ENCODE measurements around the gene PTPRM.

- no peak for TF ChIP-seq POLR2A (IDR thresholded peaks at IDR 0.05; ENCODE audit: low read length)
- no peak for TF ChIP-seq CTCF (IDR thresholded peaks at IDR 0.05)
- no peak for TF ChIP-seq MAZ (IDR thresholded peaks at IDR 0.05; ENCODE audit: borderline replicate concordance, low read depth, low read length)
- TF ChIP-seq JUN (IDR thresholded peaks at IDR 0.05): no peak
- TF ChIP-seq CEBPB (IDR thresholded peaks at IDR 0.05): no peak
- no peak for TF ChIP-seq MAX (IDR thresholded peaks at IDR 0.05)
- TF ChIP-seq CHD2 (IDR thresholded peaks at IDR 0.05; ENCODE audit: low read length, partially characterized antibody): no peak
- TF ChIP-seq, protein P1, sequence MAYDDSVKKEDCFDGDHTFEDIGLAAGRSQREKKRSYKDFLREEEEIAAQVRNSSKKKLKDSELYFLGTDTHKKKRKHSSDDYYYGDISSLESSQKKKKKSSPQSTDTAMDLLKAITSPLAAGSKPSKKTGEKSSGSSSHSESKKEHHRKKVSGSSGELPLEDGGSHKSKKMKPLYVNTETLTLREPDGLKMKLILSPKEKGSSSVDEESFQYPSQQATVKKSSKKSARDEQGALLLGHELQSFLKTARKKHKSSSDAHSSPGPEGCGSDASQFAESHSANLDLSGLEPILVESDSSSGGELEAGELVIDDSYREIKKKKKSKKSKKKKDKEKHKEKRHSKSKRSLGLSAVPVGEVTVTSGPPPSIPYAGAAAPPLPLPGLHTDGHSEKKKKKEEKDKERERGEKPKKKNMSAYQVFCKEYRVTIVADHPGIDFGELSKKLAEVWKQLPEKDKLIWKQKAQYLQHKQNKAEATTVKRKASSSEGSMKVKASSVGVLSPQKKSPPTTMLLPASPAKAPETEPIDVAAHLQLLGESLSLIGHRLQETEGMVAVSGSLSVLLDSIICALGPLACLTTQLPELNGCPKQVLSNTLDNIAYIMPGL (CRISPR knock-in tag; IDR thresholded peaks at IDR 0.05; ENCODE audit: borderline replicate concordance): no peak
- no peak for TF ChIP-seq NPAS2 (CRISPR knock-in tag; IDR thresholded peaks at IDR 0.05; ENCODE audit: borderline replicate concordance)
- no peak for TF ChIP-seq JUNB (IDR thresholded peaks at IDR 0.05)
- TF ChIP-seq HDAC2 (IDR thresholded peaks at IDR 0.05): no peak
- TF ChIP-seq USF2 (IDR thresholded peaks at IDR 0.05): no peak
- no peak for TF ChIP-seq NR3C1 (IDR thresholded peaks at IDR 0.05)
- TF ChIP-seq RFX5 (IDR thresholded peaks at IDR 0.05): no peak
These were observed 586.9 kb downstream of the PTPRM start for GRCh38 chr18:8153887-8154583.
